Central memory CD8-positive, alpha-beta T cell (primary cell): ENCODE results near the gene SLC24A1.

Source experiments
- ATAC-seq: fragments of 150-1000 bp; cut with Tn5 transposase; replicated peaks from 2 replicates; pipeline ENCODE4 v1.10.0; 2022; ENCODE audit warnings: mild to moderate bottlenecking, moderate FRiP score, moderate number of reproducible peaks; ENCODE audit not compliant: poor library complexity, severe bottlenecking; ENCODE audit errors: extremely low read depth
- DNase-seq, 2 donors: peaks; one replicate each; pipeline ENCODE4 v3.0.0; 2021; ENCODE audit warnings: low spot score in 2 of 2
- H3K27ac Mint-ChIP-seq: one replicate; pipeline ENCODE4 v1.8.0; 2022; ENCODE audit warnings: low read depth, mild to moderate bottlenecking, moderate library complexity, mixed read lengths
- H3K27me3 Mint-ChIP-seq: one replicate; pipeline ENCODE4 v1.8.0; 2022; ENCODE audit warnings: mixed read lengths
- H3K36me3 Mint-ChIP-seq: one replicate; pipeline ENCODE4 v1.8.0; 2022; ENCODE audit warnings: mild to moderate bottlenecking, moderate library complexity, mixed read lengths; ENCODE audit not compliant: insufficient read depth
- H3K4me1 Mint-ChIP-seq: one replicate; pipeline ENCODE4 v1.8.0; 2022; ENCODE audit warnings: mixed read lengths
- H3K4me3 Mint-ChIP-seq: one replicate; pipeline ENCODE4 v1.8.0; 2022; ENCODE audit warnings: mild to moderate bottlenecking, moderate library complexity, mixed read lengths
- H3K9me3 Mint-ChIP-seq: one replicate; pipeline ENCODE4 v1.8.0; 2022; ENCODE audit warnings: mixed read lengths

The SLC24A1 gene

DNA sequence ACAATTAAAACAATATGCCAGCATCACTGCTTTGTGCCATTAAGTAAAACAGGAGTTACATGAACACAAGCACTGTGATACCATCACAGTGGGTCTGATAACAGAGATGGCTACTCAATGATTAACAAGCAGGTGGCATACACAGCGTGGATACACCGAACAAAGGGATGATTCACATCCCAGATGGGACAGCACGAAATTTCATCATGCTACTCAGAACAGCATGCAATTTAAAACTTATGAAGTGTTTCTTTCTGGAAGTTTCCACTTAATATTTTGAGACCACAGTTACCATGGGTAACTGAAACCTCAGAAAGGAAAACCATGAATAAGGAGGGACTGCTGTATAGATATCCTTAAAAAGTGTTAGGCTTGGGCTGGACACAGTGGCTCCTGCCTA lies 44.5 kb downstream of the SLC24A1 start:
- Mint-ChIP-seq H3K36me3 (peaks cover 64% of the 10 kb centered on the region), H3K9me3 (no peaks in the 10 kb centered on the region), H3K27ac (no peak overlapping the region), H3K27me3 (no peaks in the 10 kb centered on the region), H3K4me3 (no peak overlapping the region), H3K4me1 (no peaks in the 10 kb centered on the region)
- DNase-seq (no peak), ATAC-seq (no peak)

DNA sequence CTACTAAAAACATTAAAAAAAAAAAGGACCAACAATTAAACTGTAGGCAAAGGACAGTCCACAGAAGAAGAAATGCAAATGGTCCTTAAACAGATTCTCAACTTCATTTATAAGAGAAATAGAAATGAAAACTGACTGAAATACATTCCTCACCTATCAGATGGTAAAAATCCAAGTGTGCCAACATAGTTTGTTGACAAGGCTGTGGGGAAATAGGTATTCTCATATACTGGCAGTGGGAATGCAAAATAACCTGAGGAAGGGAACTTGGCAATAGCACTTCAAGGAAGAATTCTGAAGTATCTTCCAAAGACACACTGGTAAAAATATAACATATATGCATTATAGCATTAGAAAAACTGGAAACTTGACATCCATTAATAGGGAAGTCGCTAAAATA lies 53.8 kb downstream of the SLC24A1 start:
- no peaks in the 10 kb centered on the region for H3K9me3 Mint-ChIP-seq
- H3K36me3 Mint-ChIP-seq = peaks cover 32% of the 10 kb centered on the region
- H3K4me1 Mint-ChIP-seq = no peaks in the 10 kb centered on the region
- H3K4me3 Mint-ChIP-seq = no peak overlapping the region
- no peaks in the 10 kb centered on the region for H3K27me3 Mint-ChIP-seq
- no peak for ATAC-seq
- DNase-seq = no peak
- H3K27ac Mint-ChIP-seq = peak overlapping the region; percentile 52

DNA sequence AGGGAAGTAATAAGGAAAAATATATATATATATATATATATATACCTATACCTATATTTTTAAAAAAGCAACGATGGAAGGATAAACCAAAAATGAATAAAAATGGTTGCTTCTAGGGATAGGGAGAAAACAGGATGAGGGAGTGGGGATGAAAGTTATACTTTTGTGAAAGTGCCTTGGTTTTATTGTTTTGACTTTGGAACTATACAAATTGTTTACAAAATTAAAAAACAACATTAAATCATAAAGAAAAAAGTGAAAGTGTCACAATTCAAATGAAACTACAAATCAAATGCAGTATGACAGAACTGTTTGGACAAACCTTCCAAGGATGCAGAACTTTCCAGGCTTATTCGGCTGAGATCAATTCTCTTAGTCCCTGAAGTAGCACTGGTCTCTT lies 54.4 kb downstream of the SLC24A1 start:
- DNase-seq (no peak), ATAC-seq (no peak)
- H3K4me1 Mint-ChIP-seq = no peaks in the 10 kb centered on the region
- H3K9me3 Mint-ChIP-seq = no peaks in the 10 kb centered on the region
- H3K27me3 Mint-ChIP-seq = no peaks in the 10 kb centered on the region
- no peak overlapping the region for H3K27ac Mint-ChIP-seq
- H3K4me3 Mint-ChIP-seq = no peak overlapping the region
- peaks cover 28% of the 10 kb centered on the region for H3K36me3 Mint-ChIP-seq

DNA sequence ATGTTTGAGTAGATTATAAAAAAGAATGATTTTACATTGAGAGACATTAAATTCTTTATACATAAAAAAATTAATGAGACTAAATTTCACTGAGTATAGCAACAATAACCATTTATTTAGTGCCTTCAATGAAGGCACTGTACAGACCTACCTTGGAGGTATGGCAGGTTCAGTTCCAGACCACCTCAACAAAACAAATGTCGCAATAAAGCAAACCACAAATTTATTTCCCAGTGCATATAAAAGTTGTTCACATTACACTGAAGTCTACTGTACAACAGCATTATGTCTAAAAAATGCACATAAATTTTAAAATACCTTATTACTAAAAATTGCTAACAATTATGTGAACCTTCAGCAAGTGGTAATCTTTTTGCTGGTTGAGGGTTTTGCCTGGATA lies 58.8 kb downstream of the SLC24A1 start:
- H3K27me3 Mint-ChIP-seq = no peaks in the 10 kb centered on the region
- peak overlapping the region; percentile 37 for H3K27ac Mint-ChIP-seq
- H3K9me3 Mint-ChIP-seq = no peaks in the 10 kb centered on the region
- no peak overlapping the region for H3K4me3 Mint-ChIP-seq
- DNase-seq (no peak), ATAC-seq (no peak)
- H3K36me3 Mint-ChIP-seq = peaks cover 7% of the 10 kb centered on the region
- peaks cover 6% of the 10 kb centered on the region for H3K4me1 Mint-ChIP-seq

DNA sequence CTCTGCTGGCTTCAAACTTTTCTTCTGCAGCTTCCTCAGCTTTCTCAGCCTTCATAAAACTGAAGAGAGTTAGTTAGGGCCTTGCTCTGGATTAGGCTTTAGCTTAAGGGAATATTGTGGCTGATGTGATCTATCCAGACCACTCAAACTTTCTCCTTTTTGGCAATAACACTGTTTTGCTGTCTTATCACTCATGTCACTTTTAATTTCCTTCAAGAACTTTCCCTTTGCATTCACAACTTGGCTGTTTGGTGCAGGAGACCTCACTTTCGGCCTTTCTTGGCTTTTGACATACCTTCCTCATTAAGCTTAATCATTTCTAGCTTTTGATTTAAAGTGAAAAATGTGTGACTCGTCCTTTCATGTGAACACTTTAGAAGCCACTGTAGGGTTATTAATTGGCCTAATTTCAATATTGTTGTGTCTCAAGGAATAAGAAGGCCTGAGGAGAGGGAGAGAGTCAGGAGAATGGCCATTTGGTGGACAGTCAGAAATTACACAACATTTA lies 60.7 kb downstream of the SLC24A1 start:
- H3K4me1 Mint-ChIP-seq = peaks cover 6% of the 10 kb centered on the region
- DNase-seq = no peak
- H3K36me3 Mint-ChIP-seq = peaks cover 5% of the 10 kb centered on the region
- H3K4me3 Mint-ChIP-seq = no peak overlapping the region
- H3K27me3 Mint-ChIP-seq = no peaks in the 10 kb centered on the region
- no peaks in the 10 kb centered on the region for H3K9me3 Mint-ChIP-seq
- no peak for ATAC-seq
- peak overlapping the region; percentile 40 for H3K27ac Mint-ChIP-seq

DNA sequence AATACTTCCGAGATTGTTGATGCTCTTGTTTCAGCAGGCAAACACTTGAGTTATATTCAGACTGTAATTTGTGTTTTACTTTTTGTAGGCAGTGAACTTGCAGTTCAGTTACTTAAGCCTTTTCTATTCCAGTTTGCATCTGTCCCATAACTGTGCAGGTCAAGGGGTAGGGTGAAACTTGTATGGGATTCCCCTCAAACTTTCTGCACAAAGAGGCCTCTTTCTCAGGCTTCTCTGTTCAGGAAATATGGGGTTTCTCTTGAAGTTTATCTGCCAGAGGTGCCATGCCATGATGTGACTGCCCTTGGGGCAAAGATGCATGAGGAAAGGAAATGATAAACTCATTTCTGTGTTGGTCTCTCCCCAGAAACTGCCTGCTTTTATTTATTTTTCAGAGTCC lies 66.7 kb downstream of the SLC24A1 start:
- Mint-ChIP-seq H3K4me3 (no peak overlapping the region), H3K27me3 (no peaks in the 10 kb centered on the region), H3K36me3 (peaks cover 35% of the 10 kb centered on the region), H3K9me3 (no peaks in the 10 kb centered on the region), H3K27ac (no peak overlapping the region), H3K4me1 (no peaks in the 10 kb centered on the region)
- DNase-seq = no peak
- ATAC-seq = no peak

DNA sequence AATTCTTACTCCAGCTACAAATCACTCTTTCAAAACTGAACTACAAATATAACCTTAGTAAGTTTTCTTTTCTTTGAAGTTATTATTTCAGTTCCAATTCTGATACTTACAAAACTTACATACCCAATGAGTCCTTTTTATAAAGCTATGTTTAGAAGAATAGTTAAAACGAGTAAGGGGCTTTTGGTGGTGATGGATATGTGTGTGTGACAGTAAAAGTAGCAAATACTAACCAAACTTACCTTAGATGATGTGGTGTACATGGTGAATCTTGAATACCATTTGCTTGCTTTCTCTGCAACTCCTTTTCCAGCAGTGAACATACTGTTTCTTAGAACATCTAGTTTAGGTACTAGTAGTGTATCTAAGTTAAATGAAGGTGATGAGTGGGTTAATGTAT lies 68.4 kb downstream of the SLC24A1 start:
- H3K27me3 Mint-ChIP-seq = no peaks in the 10 kb centered on the region
- ATAC-seq (no peak), DNase-seq (no peak)
- no peak overlapping the region for H3K4me3 Mint-ChIP-seq
- H3K4me1 Mint-ChIP-seq = no peaks in the 10 kb centered on the region
- H3K9me3 Mint-ChIP-seq = no peaks in the 10 kb centered on the region
- no peak overlapping the region for H3K27ac Mint-ChIP-seq
- H3K36me3 Mint-ChIP-seq = peaks cover 39% of the 10 kb centered on the region

DNA sequence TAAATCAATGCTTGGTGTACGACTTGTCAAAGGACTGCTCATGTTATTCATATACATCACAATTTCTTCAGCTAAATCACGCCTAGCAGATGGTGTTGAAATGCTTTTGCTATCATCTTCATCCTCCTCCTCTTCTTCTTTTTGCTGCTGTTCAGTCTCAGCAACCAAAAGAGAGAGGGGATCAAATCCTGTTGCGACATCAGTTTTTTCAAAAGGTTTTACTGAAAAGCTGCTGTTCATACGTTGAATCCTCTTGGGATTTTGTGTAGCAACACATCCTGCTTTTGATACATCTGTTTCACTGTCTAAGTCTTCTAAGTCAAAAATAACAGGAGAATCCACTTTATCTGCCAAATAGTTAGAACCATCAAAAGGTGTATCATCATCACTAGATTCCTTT lies 69.0 kb downstream of the SLC24A1 start:
- H3K9me3 Mint-ChIP-seq = no peaks in the 10 kb centered on the region

DNA sequence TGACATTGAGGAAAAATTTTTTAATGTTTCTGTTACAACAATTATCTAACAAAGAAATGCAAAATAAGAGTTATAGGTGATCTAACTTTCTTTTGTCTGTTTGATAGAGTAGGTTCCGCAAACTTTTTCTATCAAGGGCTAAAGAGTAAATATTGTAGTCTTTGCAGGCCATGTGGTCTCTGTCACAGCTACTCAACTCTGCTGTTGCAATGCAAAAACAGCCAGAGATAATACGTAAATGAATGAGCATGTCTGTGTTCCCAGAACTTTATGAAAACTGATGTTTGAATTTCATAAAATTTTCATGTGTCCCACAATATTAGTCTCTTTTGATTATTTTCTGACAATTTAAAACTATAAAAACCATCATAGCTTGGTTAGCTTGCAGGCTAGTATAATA lies 73.3 kb downstream of the SLC24A1 start:
- no peak for ATAC-seq
- no peak for DNase-seq
- H3K9me3 Mint-ChIP-seq = no peaks in the 10 kb centered on the region
- H3K36me3 Mint-ChIP-seq = peaks cover 44% of the 10 kb centered on the region
- no peaks in the 10 kb centered on the region for H3K4me1 Mint-ChIP-seq
- H3K27me3 Mint-ChIP-seq = no peaks in the 10 kb centered on the region
- H3K27ac Mint-ChIP-seq = no peak overlapping the region
- H3K4me3 Mint-ChIP-seq = no peak overlapping the region

More for the DNA sequence above, 69.0 kb downstream of the SLC24A1 start:
- Mint-ChIP-seq H3K27me3 (no peaks in the 10 kb centered on the region), H3K4me3 (no peak overlapping the region), H3K36me3 (peaks cover 39% of the 10 kb centered on the region), H3K27ac (no peak overlapping the region), H3K4me1 (no peaks in the 10 kb centered on the region)
- no peak for ATAC-seq
- DNase-seq = no peak
